NCI-H2081 treated with DMSO at 0.1 percent for 48 hours (cell line): ENCODE measurements around the gene BNIP5.
"Not testable (repeated sequence)": the region's sequence is repeated elsewhere in the genome, so short reads cannot be mapped to it uniquely, and the experiment has no call there.

Source experiments
- DNase-seq: peaks from one replicate; lab custom pipeline; 2025; lab: John Stamatoyannopoulos, UW

Gene BNIP5

DNA sequence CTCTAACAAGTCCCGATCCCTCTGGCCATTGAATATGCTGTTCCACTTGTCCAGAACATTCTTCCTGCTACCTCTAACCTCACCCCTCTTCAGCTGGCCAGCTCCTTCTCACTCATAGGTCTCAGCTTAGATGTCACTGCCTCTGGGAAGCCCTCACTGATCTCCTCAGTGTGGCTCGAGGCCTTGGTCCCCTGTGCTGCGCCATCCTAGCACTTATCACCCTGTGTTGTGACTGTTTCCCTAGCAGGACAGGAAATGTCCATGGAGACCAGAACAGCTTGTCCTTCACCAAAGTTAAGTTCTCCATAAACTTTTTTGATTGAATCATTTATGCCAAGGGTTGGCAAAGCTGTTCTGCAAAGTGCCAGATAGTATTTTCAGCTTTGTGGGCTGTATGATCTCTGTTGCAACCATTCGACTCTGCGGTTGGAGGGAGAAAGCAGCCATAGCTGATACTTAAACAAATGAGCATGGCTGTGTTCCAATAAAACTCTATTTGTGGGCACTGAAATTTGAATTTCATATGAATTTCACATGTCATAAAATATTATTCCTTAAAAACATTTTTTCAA is 6.5 kb upstream of the BNIP5 start:
- DNase-seq, result no peak

DNA sequence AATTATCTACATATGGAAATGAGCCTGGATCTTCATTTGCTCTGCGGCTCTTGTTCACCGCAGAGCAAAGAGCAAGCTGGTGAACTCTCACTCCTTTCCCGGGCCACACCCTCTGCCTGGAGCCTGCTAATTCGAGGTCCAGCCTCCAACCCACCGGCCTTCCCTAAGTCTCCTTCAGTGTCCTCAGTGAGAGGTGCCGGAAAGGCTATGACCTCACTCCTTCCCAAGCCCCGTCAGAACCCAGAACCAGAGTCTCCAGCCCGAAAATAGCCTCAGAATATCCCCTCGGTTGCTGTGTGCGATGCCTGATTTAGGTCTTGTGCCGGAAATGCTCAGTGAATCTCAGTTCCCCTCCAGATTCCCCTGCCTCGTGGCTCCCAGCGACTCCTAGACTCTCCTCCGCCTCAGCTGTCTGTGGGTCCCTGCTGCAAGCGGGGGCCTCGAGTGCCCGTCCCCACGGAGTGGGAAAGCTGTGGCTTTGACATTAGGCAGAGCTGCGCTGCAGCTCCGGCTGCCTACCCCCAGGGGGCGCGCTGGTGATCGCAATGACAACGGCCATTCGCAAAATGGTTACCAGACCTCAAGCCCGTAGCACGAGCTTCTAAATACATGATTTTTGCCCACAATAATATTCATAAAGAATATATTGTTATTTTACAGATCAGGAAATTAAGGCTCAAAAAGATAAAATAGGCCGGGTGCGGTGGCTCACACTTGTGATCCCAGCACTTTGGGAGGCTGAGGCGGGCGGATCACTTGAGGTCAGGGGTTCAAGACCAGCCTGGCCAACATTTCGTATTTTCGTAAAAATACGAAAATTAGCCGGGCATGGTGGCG is 4.1 kb upstream of the BNIP5 start:
- no peak for DNase-seq

DNA sequence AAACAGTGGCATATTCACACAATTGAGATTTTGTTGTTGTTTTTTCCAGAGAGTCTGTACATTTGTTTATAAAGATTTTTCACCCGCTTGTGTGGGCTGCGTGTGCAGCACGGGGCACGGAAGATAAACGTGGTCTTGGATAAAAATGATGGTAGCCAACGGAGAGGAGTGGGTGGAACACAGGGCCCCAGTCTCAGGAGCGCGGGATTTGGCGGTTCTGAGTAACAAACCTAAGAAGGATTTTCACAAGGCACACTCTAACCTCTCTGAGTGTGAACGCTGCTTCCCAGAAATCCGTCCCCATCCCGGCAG is 3.6 kb upstream of the BNIP5 start:
- DNase-seq, result no peak

DNA sequence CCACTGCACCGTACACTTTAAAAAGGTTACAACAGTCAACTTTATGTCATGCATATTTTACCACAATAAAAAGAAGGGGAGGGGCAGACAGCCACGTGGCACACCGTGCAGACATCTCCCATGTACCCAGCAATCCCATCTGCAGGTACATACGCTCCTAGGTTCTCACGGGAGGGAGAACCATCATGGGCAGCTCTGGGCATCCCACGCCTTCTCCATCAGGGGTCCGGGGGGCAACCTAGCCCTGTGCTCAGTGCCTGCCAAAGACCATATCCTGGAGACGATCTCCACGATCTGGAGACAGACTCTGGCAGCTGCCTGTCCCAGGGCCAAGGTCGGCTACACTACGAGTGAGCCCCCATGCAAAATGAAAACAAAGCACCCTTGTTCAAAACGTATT is 2.5 kb upstream of the BNIP5 start:
- no peak for DNase-seq

DNA sequence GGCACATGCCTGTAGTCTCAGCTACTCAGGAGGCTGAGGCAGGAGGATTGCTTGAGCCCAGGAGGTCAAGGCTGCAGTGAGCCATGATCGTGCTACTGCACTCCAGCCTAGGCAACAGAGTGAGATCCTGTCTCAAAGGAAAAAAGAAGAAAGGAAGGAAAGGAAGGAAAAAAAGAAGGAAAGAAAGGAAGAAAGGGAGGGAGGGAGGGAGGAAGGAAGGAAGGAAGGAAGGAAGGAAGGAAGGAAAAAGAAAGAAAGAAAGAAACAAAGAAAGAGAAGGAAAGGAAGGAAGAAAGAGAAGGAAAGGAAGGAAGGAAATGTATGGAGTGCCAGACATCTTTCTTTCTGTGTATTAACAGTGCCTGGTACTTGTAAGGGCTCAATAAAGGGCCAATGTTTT is 1.5 kb upstream of the BNIP5 start:
- DNase-seq, result not testable (repeated sequence)

DNA sequence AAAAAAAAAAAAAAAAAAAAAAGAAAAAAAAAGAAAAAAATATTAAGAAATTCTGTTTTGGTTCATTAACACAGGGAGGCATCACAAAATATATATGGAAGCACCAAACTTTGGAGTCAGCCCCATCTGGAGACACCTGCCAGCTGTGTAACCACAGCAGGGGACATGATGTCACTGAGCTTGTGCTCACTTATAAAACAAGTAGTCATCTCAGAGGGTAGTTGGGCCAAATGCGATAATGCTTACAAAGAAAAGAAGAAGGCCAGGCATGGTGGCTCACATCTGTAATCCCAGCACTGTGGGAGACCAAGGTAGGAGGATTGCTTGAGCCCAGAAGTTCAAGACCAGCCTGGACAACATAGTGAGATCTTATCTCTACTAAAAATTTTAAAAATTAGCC is 1.1 kb upstream of the BNIP5 start:
- DNase-seq, result no peak

DNA sequence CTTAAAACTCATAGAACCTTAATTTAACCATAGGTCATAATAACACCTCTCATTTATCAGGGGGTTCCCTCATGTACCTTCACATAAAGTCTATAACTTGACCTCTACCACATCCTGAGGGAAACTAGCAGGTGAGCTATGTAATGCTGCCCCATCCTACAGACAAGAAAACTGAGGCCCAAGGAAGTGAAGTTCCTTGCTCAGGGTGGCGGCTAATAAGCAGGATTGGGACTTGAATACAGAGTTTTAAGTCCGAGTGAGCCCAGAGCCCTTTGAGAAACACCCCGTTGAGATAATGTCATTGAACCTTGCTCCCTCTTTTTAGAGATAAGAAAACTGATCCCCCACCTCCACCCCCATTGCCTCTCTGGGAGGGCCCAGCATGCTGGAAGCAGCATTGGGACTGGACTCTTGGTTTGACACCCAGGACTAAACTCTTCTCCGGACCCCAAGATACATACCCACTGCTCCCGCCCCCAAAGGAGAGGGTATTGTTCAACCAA is 429 bp downstream of the BNIP5 start:
- no peak for DNase-seq

DNA sequence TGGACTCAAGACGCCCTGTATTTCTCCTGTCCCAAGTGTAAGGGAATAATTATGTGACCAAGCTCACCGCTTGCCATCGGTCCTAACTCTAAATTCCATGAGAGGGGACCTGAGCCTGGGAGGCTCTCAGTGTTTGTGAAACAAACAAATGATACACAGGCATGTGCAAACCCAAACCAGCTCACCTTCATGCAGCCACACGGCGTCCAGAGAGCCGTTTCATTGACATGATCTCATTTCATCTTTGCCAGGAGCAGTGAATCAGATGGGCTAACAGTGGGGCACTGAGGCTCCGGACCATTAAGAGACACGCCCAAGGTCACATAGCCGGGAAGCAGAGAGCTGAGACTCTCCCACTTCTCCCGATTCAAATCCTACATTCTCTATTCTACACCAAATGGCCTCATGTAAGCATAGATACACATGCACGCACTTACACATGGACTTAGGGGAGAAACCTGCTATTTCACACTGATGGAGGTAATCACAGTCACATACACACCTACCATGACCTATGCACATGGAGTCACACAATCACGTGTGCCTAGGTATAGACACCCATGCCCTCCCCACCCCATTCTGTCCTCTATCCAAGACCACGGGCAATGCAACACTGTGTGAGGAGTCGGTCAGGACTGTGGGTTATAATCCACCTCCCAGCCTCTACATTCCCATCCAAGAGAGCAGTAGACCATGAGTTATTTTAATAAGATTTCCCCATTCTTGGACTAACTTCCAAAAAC is 1.1 kb downstream of the BNIP5 start:
- DNase-seq, result no peak

DNA sequence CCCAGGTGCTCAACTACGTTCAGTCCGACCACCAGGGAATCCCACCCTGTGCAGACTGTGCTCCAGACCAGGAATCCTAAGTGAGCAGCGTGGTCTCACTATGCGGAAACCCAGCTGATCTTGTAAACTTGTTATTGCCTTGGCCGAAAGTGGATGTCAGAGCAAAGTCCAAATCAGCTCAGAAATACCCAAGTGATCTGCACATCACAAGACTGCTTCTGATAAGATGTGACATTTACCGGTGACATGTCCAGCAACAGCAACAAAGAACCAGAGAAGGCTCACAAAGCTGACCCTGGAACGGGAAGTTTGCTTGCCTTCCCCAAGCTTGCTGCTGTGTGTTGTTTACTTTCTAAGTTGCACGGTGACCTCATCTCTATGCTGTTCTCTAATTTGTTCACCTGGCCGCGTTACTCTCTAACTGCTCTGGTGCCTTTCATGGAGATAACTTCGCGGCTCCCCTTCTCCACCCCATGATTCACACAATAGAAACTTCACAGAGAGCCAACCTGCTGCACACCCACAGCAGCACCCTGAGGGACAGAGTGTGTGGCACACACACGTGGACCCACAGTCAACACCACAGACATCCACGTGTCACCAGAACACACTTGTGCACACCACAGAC is 1.7 kb downstream of the BNIP5 start:
- no peak for DNase-seq

DNA sequence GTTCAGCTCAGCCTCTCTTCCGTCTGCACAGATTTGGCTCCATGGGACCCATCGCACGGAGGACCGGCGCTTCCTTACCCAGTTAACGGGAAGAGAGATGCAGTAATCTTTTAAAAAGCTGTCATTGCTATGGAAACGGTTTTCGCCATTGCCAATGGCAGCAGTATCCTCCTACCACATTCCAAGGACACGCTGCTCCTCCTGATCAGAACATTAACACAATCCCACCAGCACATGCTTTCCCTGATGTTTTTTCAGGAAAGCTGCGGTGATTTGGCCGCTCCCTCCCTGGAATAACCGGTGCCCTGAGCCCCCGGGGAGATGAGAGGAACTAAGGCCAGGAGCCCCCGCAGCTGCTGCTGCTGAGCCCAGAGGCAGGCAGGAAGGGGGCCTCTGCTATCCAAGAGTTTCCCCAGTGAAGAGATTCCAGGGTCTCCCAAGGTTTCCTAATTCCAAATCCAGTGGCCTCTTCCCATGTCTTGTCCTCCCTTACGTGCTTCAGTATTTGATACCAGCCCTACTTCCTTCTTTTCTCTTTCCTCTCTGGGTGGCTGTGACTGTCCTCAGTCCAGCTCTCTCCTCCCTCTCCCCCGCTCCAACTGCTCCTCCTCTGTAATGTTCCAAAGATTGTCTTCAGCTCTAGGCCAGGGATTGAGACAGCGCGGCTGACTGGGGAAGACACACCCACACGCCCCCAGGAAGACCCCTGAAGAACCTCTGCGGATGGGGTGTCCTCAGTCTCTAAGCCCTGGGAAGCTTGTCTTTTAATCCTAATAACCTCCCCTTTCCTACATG is 2.6 kb downstream of the BNIP5 start:
- DNase-seq, result no peak

DNA sequence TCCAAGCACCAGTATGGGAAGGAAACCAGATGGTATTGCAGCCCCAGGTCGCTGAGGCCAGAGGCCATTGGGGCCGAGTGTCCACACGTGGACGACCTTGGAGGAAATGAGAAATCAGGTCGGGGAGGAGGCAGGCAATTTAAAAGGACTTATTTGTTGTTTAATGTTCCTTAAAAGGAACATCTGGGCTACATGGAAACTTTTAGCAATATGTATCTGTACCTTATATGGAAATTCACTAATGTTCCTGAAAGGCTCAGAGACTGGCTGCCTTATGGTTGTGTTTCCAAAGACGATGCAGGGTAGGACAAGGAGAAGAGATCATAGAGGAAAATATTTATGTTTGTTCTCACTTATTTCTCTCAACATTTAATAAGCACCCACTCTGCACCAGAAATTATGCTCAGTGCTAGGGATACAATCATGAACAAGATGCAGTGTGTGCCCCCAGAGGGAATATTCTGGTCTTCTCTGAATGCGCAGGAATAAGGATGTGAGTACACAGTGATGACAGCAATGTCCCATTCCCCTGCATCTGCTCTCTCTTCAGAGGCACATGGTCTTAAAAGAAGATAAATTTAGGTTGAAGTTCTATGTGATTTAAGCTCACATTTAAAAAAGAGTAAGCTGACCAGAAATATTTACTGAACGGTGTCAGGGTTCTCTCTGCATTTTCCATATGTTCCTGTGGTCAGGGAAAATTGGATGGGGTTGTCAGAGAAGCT is 3.4 kb downstream of the BNIP5 start:
- DNase-seq, result no peak

DNA sequence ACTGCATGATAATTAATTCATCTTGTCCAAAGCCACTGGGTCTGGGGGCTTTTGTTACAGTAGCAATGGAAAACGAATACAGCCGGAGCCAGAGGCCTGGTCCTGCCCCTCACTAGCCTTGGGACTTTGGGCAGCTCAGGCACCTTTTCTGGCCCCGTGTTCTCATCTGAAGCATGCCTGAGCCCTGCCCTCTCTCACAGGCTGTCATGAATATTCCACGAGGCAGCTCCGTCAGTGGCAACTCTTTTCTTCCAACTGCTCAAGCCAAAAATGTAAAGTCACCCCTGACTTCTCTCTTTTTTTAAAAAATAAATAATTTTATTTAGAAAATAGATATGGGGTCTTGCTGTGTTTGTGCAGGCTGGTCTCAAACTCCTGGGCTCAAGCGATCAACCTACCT is 5.3 kb downstream of the BNIP5 start:
- no peak for DNase-seq

DNA sequence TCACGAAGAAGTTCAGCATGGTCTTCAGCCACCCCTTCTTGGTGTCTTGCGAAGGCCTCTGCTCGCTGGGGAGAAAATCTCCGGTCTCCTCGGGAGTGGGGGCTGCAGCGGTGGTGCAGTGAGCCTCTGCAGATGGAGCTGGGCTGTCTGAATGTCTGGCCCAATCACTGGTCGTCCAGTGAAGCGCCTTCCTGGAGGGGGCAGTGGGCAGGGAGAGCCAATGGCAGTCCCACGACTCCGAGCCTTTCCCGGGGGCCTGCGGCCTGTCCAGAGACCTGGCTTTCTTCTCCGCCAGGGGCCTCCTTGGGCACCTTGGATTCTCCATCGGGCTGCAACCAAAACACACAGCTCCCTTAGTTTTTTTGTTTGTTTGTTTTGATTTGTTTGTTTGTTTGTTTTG is 6.3 kb downstream of the BNIP5 start:
- DNase-seq, result no peak

DNA sequence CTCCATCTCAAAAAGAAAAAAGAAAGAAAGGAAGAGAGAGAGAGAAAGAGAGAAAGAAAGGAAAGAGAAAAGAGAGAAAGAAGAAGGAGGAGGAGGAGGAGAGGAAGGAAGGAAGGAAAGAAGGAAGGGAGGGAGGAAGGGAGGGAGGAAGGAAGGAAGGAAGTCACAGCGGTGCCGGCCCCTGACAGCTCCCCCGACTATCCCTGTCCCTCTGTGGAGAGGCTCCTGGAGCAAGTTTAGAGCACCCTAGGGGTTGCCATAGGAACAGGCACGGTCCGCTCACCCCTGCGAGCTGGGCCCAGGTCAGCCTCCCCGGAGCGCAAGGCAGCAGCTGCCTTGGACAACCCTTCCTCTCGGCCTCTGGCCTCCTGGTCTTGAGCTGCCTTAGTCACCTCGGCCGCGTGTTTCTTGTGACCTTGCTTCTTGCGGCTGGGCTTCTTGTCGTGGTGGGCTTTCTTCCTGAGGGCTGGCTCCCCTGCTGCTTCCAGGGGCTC is 6.8 kb downstream of the BNIP5 start:
- no peak for DNase-seq

DNA sequence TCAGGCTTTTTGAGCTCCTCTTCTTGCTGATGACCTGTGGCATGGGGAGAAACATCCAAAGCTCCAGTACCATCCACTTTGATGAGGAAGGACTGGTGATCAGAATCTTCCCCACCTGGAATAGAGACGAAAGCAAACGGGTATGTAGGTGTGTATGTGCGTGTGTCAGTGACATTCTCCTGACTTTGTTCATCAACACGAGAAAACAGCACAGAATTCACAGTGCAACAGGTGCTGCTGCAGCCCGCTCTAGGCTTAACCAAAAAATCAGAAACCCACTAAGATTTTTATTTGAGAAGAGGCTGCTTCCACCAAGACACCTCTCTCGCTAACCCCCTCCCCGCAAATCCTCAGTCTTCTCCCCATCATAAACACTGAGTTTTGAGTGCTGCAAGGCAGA is 8.1 kb downstream of the BNIP5 start:
- DNase-seq, result no peak

DNA sequence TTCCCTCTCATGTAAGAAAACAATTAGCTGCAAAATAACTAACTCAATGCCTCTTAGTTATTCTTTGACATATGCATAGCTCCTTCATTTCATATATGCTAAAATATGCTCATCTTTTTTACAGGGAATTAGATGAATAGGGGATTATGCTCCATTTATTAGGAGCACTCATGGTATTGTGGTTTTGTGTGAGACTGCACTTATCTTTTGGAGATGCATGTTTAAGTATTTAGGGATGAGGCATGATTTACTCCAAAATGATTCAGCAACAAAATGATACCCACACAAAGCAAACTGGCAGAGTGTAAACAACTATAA is 8.8 kb downstream of the BNIP5 start:
- no peak for DNase-seq

DNA sequence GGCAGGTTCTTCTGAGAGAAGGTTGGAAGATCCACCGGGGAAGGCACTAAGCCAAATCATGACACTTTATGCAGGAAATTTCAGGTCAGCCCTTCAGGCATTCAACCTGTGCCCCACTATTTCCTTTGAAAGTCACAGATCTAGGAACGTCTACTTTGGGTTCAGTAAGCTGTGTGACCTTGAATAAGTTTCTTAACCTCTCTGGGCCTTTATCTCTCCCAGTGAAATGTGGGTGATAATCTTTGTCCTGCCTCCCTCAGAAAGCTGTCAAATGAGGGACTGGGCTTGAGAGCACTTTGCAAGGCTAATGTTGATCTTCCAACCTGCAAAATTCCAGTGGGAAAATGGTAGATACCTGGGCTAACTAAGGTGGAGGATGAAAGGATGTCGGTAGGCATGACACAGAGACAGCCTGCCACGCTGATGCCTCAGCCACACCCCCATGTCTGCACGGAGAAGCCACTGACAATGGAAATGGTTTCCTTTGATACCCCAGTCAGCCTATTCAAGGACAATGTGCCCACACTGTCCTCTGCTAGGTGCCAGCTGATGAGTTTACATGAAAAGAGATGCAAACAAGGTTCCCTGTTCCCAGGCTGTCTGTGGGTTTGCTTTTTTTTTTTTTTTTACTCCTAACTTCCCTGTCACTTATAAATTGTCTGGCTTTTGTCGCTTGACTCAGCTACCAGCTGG is 9.3 kb downstream of the BNIP5 start:
- no peak for DNase-seq

DNA sequence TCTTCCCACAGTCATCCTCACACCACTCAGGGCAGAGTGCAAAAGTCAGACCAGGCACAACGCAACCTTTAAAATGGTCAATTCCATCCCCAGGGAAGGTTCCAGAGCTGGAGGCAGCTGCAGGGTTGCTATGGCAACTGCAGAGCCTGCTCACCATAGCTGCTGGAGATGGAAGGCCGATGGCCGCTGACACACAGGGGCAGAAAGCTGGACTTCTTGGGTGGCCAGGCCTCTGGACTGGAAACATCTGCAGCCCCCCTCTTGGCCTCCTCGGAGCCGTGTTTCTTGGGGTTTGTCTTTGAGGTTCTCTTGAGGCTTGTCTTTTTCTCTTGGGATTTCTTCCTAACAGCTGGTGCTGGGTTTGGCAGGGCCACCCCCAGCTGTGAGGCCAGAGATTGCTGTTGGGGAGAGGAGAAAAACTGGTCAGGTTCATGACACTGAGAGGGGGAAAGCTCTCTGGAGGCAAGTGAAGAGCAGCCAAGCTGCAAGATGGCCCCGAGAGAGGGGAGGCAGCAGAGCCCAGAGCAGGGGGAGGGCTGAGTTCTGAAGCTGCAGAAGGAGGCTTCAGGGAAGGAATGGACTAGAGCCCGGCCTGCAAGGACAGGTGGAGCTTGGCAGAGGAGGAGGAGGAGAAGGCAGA is 10.2 kb downstream of the BNIP5 start:
- no peak for DNase-seq

DNA sequence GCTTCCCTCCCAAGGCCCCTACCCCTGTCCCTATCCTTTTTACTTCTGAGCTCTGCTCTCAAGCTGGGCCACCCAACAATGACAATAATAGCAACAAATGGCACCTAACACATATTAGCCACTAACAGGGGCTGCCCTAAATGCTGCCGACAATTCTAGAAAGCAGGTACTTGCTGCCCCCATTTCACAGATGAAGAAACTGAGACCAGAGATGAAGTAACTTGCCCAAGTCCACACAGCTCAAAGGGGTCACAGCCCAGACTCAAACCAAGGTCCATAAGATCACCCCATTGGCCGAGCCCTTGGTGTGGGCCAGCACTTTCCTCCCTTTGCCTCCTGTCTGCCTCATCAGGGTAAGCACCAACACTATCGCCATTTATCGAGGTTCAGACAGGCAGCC is 12.0 kb downstream of the BNIP5 start:
- DNase-seq, result no peak

DNA sequence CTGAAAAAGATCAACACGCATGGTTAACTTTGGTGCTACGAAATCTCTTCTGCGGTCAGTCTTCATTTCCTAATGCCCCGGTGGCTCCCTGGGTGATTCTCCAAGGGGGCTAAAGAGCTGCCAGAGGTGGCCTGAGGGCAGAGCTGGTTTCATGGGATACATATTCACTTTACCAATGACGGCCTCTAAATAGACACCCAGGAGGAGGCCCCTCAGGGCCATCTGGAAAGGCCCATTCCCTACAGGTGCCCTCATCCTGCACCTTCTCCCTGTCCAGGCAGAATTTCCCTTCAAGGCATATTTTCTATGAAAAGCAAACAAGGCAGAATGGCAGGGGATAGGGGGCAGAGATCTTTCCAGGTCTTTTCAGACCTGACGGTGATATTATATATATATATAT is 12.5 kb downstream of the BNIP5 start:
- no peak for DNase-seq
